ENCODE data around the gene MKRN2OS.

The MKRN2OS gene

DNA sequence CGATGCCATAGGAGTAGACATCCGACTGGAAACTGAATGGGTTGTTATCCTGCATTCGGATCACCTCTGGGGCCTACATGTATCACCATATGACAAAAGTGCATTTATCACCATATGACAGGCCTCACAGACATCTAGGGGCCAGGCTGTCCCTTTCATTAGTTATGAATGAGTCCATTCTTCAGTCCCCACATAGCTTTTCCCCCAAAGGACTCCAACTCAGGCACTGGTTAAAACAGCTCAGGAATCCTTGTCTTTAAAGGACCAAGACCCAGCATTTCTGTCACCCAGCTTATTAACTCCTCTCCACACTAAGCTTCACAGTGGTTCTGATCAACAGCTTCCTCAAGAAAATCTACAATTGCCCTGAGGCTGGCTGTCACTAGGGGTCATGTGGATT lies 39.9 kb upstream of the MKRN2OS start:
- no peak for DNase-seq (ENCODE audit: low spot score)

GRCh38 chr3:12584083-12584482 lies 38.8 kb upstream of the MKRN2OS start:
- DNase-seq (ENCODE audit: low spot score) (no peak), ATAC-seq (ENCODE audit: low read depth) (no peak)
- no peaks in the 10 kb centered on the region for H3K4me1 ChIP-seq (ENCODE audit: insufficient read depth, poor library complexity, severe bottlenecking)
- no peak overlapping the region for H3K27ac ChIP-seq (ENCODE audit: poor library complexity, severe bottlenecking)
- H3K4me3 ChIP-seq (ENCODE audit: severe bottlenecking) = no peak overlapping the region
- no peaks in the 10 kb centered on the region for H3K9me3 ChIP-seq (ENCODE audit: severe bottlenecking)
- no peaks in the 10 kb centered on the region for H3K27me3 ChIP-seq (ENCODE audit: insufficient read depth, poor library complexity, severe bottlenecking)
- H3K36me3 ChIP-seq (ENCODE audit: low read depth) = peaks cover 83% of the 10 kb centered on the region
- TF ChIP-seq CTCF (IDR thresholded peaks at IDR 0.05; ENCODE audit: poor library complexity, severe bottlenecking) = no peak

More for the DNA sequence above, 39.9 kb upstream of the MKRN2OS start:
- ATAC-seq (ENCODE audit: low read depth) = no peak
- Histone ChIP-seq H3K4me1 (ENCODE audit: insufficient read depth, poor library complexity, severe bottlenecking) (no peaks in the 10 kb centered on the region), H3K27me3 (ENCODE audit: insufficient read depth, poor library complexity, severe bottlenecking) (no peaks in the 10 kb centered on the region), H3K27ac (ENCODE audit: poor library complexity, severe bottlenecking) (no peak overlapping the region), H3K4me3 (ENCODE audit: severe bottlenecking) (no peak overlapping the region), H3K9me3 (ENCODE audit: severe bottlenecking) (no peaks in the 10 kb centered on the region), H3K36me3 (ENCODE audit: low read depth) (peaks cover 77% of the 10 kb centered on the region)
- TF ChIP-seq CTCF (IDR thresholded peaks at IDR 0.05; ENCODE audit: poor library complexity, severe bottlenecking) = no peak

DNA sequence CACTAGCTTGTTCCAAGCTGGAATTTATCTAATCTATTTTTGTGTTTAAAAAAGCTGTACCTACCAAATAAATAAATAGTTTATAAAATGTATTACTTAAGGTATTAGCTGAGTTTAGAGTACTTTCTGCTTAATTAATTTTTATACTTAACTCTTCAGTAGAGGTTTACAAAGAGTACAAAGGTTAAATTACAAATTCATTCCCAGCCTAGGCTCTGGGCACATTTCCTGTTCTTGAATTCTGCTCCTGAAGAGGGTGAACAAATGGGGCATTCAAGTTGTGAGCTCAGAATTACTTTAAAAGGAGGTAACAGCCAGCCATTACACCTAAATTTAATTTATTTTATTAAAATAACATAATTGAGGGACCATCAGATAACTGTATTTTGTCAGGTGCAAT lies 38.0 kb upstream of the MKRN2OS start:
- ATAC-seq (ENCODE audit: low read depth) (no peak), DNase-seq (ENCODE audit: low spot score) (no peak)
- peaks cover 83% of the 10 kb centered on the region for H3K36me3 ChIP-seq (ENCODE audit: low read depth)

DNA sequence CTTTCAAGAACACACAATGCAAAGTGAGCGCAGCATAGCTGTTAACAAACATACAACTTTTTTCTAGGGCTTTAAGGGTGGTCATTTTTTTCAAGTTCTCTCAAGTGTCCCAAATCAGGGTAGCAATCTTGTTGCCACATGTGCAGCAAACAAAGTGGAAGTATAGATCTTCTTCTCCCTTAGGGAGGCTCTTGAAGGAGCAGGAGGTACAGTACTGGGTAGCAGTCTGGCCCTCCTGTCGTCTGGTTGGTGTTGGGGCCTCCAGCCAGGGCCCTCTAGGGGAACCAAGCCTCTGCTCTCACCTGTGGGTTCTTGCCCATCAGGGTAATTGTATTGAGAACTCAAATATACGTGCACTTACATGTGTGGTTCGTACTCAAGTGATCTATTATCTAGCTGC lies 37.4 kb upstream of the MKRN2OS start:
- no peaks in the 10 kb centered on the region for H3K27me3 ChIP-seq (ENCODE audit: insufficient read depth, poor library complexity, severe bottlenecking)
- TF ChIP-seq CTCF (IDR thresholded peaks at IDR 0.05; ENCODE audit: poor library complexity, severe bottlenecking) = no peak

More for the DNA sequence above, 38.0 kb upstream of the MKRN2OS start:
- Histone ChIP-seq H3K27me3 (ENCODE audit: insufficient read depth, poor library complexity, severe bottlenecking) (no peaks in the 10 kb centered on the region), H3K4me1 (ENCODE audit: insufficient read depth, poor library complexity, severe bottlenecking) (no peaks in the 10 kb centered on the region), H3K4me3 (ENCODE audit: severe bottlenecking) (no peak overlapping the region), H3K9me3 (ENCODE audit: severe bottlenecking) (no peaks in the 10 kb centered on the region), H3K27ac (ENCODE audit: poor library complexity, severe bottlenecking) (no peak overlapping the region)
- no peak for TF ChIP-seq CTCF (IDR thresholded peaks at IDR 0.05; ENCODE audit: poor library complexity, severe bottlenecking)

DNA sequence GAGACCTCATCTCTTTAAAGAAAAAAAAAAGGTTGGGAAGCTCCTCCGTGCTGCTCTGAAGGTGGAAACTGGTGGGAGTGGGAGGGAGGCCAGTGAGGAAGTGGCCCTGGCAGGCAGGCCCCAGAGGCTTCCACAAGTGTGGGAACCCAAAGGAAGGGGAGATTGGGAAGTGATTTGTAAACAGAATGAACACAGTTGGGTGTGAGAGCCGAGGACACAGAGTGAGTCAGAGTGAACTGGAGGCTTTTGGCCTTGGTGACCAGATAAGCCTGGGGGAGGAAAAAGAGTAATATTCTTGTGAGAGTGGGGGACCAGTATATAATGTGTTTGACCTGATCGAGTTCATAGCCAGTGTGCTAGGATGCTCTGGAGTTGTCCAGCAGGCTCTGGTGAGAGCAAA lies 34.6 kb upstream of the MKRN2OS start:
- no peaks in the 10 kb centered on the region for H3K9me3 ChIP-seq (ENCODE audit: severe bottlenecking)
- H3K4me3 ChIP-seq (ENCODE audit: severe bottlenecking) = no peak overlapping the region
- no peak for DNase-seq (ENCODE audit: low spot score)
- ATAC-seq (ENCODE audit: low read depth) = no peak; the same call in 2 of the 3 replicates
- no peaks in the 10 kb centered on the region for H3K27me3 ChIP-seq (ENCODE audit: insufficient read depth, poor library complexity, severe bottlenecking)
- no peak overlapping the region for H3K27ac ChIP-seq (ENCODE audit: poor library complexity, severe bottlenecking)
- no peaks in the 10 kb centered on the region for H3K4me1 ChIP-seq (ENCODE audit: insufficient read depth, poor library complexity, severe bottlenecking)
- no peak for TF ChIP-seq CTCF (IDR thresholded peaks at IDR 0.05; ENCODE audit: poor library complexity, severe bottlenecking)
- H3K36me3 ChIP-seq (ENCODE audit: low read depth) = peaks cover 81% of the 10 kb centered on the region

More for the DNA sequence above, 37.4 kb upstream of the MKRN2OS start:
- H3K9me3 ChIP-seq (ENCODE audit: severe bottlenecking) = no peaks in the 10 kb centered on the region
- no peaks in the 10 kb centered on the region for H3K4me1 ChIP-seq (ENCODE audit: insufficient read depth, poor library complexity, severe bottlenecking)
- H3K36me3 ChIP-seq (ENCODE audit: low read depth) = peaks cover 83% of the 10 kb centered on the region
- DNase-seq (ENCODE audit: low spot score) (no peak), ATAC-seq (ENCODE audit: low read depth) (no peak)
- no peak overlapping the region for H3K4me3 ChIP-seq (ENCODE audit: severe bottlenecking)
- H3K27ac ChIP-seq (ENCODE audit: poor library complexity, severe bottlenecking) = no peak overlapping the region
